Lower leg skin (tissue), 4 donors: ENCODE results near the gene APOL2. TPM values are rescaled to one million over a fixed set of nuclear protein-coding genes. Genes with fewer than 3 reads are reported as not detected.
"Not testable (repeated sequence)": the region's sequence is repeated elsewhere in the genome, so short reads cannot be mapped to it uniquely, and the experiment has no call there.

ENCODE experiments used
- DNase-seq, 2 donors: peaks; one replicate each; pipeline ENCODE4 v3.0.0-alpha.2; 2019; ENCODE audit warnings: low spot score in 2 of 2
- H3K4me3 ChIP-seq: fragments of 200-600 bp; sonication (generic); 2 replicates; pipeline ENCODE4 v1.5.1; 2017; ENCODE audit warnings: mild to moderate bottlenecking, low read depth; ENCODE audit not compliant: poor library complexity, severe bottlenecking
- CTCF ChIP-seq, 3 donors: fragments of 450-650 bp; IDR thresholded peaks; one replicate each; pipeline ENCODE4 v1.5.1; 2016; ENCODE audit warnings: antibody characterized with exemption in 3 of 3, mild to moderate bottlenecking in 3 of 3, moderate library complexity in 2 of 3
- POLR2A ChIP-seq, 2 donors: fragments of 450-650 bp; IDR thresholded peaks; one replicate each; pipeline ENCODE4 v1.6.1; 2016 to 2017; ENCODE audit warnings: antibody characterized with exemption in 2 of 2, mild to moderate bottlenecking in 1 of 2, moderate library complexity in 1 of 2
- WGBS, 2 donors: methylation state at CpG; one replicate each; pipeline ENCODE4 v1.1.5; 2018; 5-methylcytosine and 5-hydroxymethylcytosine counted together
- intact Hi-C: fragments of 100-400 bp; cut with DNase I; formaldehyde crosslinking; loops from one replicate; pipeline ENCODE4 v1.15.0; 2023; ENCODE audit warnings: low total_unique reads
- total RNA-seq, 4 donors: library from RNA; depleted of rRNA; stranded (reverse); fragments of >200 nt; gene quantifications; one replicate each; pipeline ENCODE4 v1.1.0, GENCODE V29; 2016

APOL2 gene
- total RNA-seq, 4 donors from 2014 or later = 14.2 to 24.8 (median 20.0) TPM

- no peak overlapping the region for H3K4me3 ChIP-seq
- DNase-seq = no peak
- 69 to 70% methylated on average over 8 of the region's 8 CpGs for WGBS, 2 donors
- intact Hi-C loops = loop anchor here (10.0 kb wide), 2 partner anchors 86 to 136 kb away; no protein-coding TSS in a partner anchor
- TF ChIP-seq CTCF (IDR thresholded peaks at IDR 0.05) (no peak), POLR2A (IDR thresholded peaks at IDR 0.05) (no peak)
These were observed 41.1 kb upstream of the APOL2 start for GRCh38 chr22:36280379-36280778.

- 75 to 80% methylated on average over 8 of the region's 8 CpGs for WGBS, 2 donors
- DNase-seq = no peak
- intact Hi-C loops = no loop called here
These were observed 39.9 kb upstream of the APOL2 start for GRCh38 chr22:36279219-36279666.

GRCh38 chr22:36277482-36278291 lies 38.4 kb upstream of the APOL2 start:
- no peak overlapping the region for H3K4me3 ChIP-seq
- WGBS, 2 donors = 25 to 27% methylated on average over 18 of the region's 18 CpGs
- DNase-seq = no peak
- intact Hi-C loops = no loop called here
- peak in 1 of 3 donors; percentile 9 for TF ChIP-seq CTCF (IDR thresholded peaks at IDR 0.05)
- TF ChIP-seq POLR2A (IDR thresholded peaks at IDR 0.05) = no peak

More at GRCh38 chr22:36279219-36279666, 39.9 kb upstream of the APOL2 start:
- TF ChIP-seq POLR2A (IDR thresholded peaks at IDR 0.05) = no peak
- TF ChIP-seq CTCF (IDR thresholded peaks at IDR 0.05) = no peak
- H3K4me3 ChIP-seq = no peak overlapping the region

- no peak overlapping the region for H3K4me3 ChIP-seq
- 61 to 62% methylated on average over 5 of the region's 5 CpGs for WGBS, 2 donors
- intact Hi-C loops = no loop called here
- TF ChIP-seq CTCF (IDR thresholded peaks at IDR 0.05) (no peak), POLR2A (IDR thresholded peaks at IDR 0.05) (no peak)
- peak in 1 of 2 donors; percentile 59 for DNase-seq
These were observed 35.2 kb upstream of the APOL2 start for GRCh38 chr22:36274531-36274930.

- WGBS, 2 donors = 87 to 88% methylated on average over 5 of the region's 5 CpGs
- intact Hi-C loops = not testable (repeated sequence)
These were observed 32.6 kb upstream of the APOL2 start for GRCh38 chr22:36271951-36272350.

GRCh38 chr22:36271231-36271630 lies 31.9 kb upstream of the APOL2 start:
- H3K4me3 ChIP-seq, intact Hi-C loops: not testable (repeated sequence)
- WGBS, 2 donors = 84 to 92% methylated on average over 7 of the region's 7 CpGs
- peak in 1 of 2 donors; percentile 57 for DNase-seq

More at GRCh38 chr22:36271951-36272350, 32.6 kb upstream of the APOL2 start:
- H3K4me3 ChIP-seq, DNase-seq: not testable (repeated sequence)
